Panc1 (cell line): Measurements from ENCODE around the gene DCHS2. TPM values are rescaled to one million over a fixed set of nuclear protein-coding genes. Genes with fewer than 3 reads are reported as not detected.
"Not testable (repeated sequence)": the region's sequence is repeated elsewhere in the genome, so short reads cannot be mapped to it uniquely, and the experiment has no call there.

Source experiments
- ATAC-seq: fragments of 200-7000 bp; cut with Tn5 transposase; 2 replicates; pipeline ENCODE4 v1.9.1; 2020; ENCODE audit warnings: mild to moderate bottlenecking, moderate library complexity
- BruUV-seq: library from RNA; stranded (reverse); fragments of 400-500 nt; replicated peaks from 2 replicates; lab custom pipeline; 2021; lab: Mats Ljungman, UMichigan
- CTCF ChIA-PET: fragments of 300-600 bp; sonication (Branson Sonifier 250); formaldehyde crosslinking; loops from one replicate; lab custom pipeline; 2022; ENCODE audit warnings: antibody characterized with exemption; lab: Charles Lee
- POLR2A ChIA-PET: fragments of 300-600 bp; sonication (Branson Sonifier 250); formaldehyde crosslinking; loops from one replicate; lab custom pipeline; 2022; ENCODE audit warnings: antibody characterized with exemption; lab: Charles Lee
- DNase-seq: peaks from one replicate; pipeline ENCODE4 v3.0.0-alpha.2; 2010; ENCODE audit warnings: low read depth, low spot score
- H3K27ac ChIP-seq: 2 replicates; pipeline ENCODE4 v1.5.1; 2011; ENCODE audit warnings: mild to moderate bottlenecking, low read length, inconsistent platforms
- H3K27me3 ChIP-seq: fragments of 200-500 bp; sonication (Bioruptor generic); 2 replicates; pipeline ENCODE4 v1.6.0; 2014; ENCODE audit warnings: low read length, inconsistent platforms; ENCODE audit not compliant: control insufficient read depth, insufficient read depth
- H3K36me3 ChIP-seq: fragments of 200-500 bp; sonication (Bioruptor generic); 2 replicates; pipeline ENCODE4 v1.5.1; 2014; ENCODE audit warnings: inconsistent platforms, mild to moderate bottlenecking, low read length, moderate library complexity; ENCODE audit not compliant: control insufficient read depth, insufficient read depth
- H3K4me1 ChIP-seq: 2 replicates; pipeline ENCODE4 v1.5.1; 2011; ENCODE audit warnings: inconsistent platforms, mild to moderate bottlenecking, low read length, moderate library complexity; ENCODE audit not compliant: control insufficient read depth, insufficient read depth
- H3K4me3 ChIP-seq, 2 experiments: 2 replicates each; pipeline ENCODE4 v1.5.1; 2011 to 2012; ENCODE audit warnings: low read depth in 2 of 2, low read length in 2 of 2, mild to moderate bottlenecking in 2 of 2, inconsistent platforms in 1 of 2, moderate library complexity in 1 of 2
- H3K9me3 ChIP-seq: fragments of 200-500 bp; sonication (Bioruptor generic); 2 replicates; pipeline ENCODE4 v1.5.1; 2014; ENCODE audit warnings: low read depth, mild to moderate bottlenecking, inconsistent platforms, low read length, moderate library complexity; ENCODE audit not compliant: control insufficient read depth, insufficient read depth
- POLR2AphosphoS5 ChIP-seq: IDR thresholded peaks from 2 replicates; pipeline ENCODE4 v1.6.1; 2012; ENCODE audit warnings: mild to moderate bottlenecking, low read depth, low read length, moderate library complexity
- SIN3A ChIP-seq: IDR thresholded peaks from 2 replicates; pipeline ENCODE4 v1.6.1; 2012; ENCODE audit warnings: low read depth, mild to moderate bottlenecking, low read length, moderate library complexity, borderline replicate concordance; ENCODE audit not compliant: insufficient read depth
- TCF7L2 ChIP-seq: IDR thresholded peaks from 2 replicates; pipeline ENCODE4 v1.6.1; 2011; ENCODE audit warnings: mild to moderate bottlenecking, low read depth, low read length, inconsistent platforms
- in situ Hi-C: cut with HindIII; loops from 2 replicates; pipeline ENCODE4 v1.10.0; 2016; ENCODE audit warnings: low sequenced_read_pairs, low pct_unique_long_range_greater_than_20kb
- intact Hi-C: fragments of 100-400 bp; cut with micrococcal nuclease; formaldehyde crosslinking; loops from one replicate; pipeline ENCODE4 v1.10.0; 2022; ENCODE audit not compliant: unreplicated experiment
- total RNA-seq: library from RNA; stranded (reverse); gene quantifications from one replicate; pipeline ENCODE4 v1.2.1, GENCODE V29; 2021; ENCODE audit not compliant: unreplicated experiment
- TF ChIP-seq, protein P1 (sequence below): fragments of 450-650 bp; IDR thresholded peaks from 2 replicates; pipeline ENCODE4 v1.5.1; 2017; ENCODE audit warnings: mild to moderate bottlenecking
- TF ChIP-seq, protein P2 (sequence below), 2 experiments: IDR thresholded peaks; 2 replicates each; pipeline ENCODE4 v1.6.1; 2011 to 2012; ENCODE audit warnings: low read depth in 2 of 2, control low read depth in 1 of 2, low read length in 1 of 2, mild to moderate bottlenecking in 1 of 2, moderate library complexity in 1 of 2; ENCODE audit not compliant: insufficient read depth in 1 of 2

Gene DCHS2
- total RNA-seq, 1 experiment from 2014 or later = not detected

DNA sequence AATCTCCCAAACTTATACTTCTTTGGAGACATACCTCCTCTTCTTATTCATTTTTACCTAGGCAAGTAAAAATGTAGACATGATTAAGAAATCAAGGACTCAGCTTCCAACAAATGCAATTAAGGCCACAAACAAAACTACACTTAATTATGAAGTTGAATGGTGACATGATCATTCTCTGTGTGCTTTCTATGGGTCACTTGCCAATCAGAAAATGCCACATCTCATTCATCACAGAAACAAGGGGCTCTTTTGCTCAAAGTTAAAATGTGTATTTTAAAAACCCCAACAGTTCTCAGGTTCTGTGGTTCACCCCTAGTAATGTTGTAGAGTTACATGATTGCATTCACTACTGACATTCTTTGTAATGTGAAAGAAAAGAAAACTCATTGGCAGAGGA lies 273.5 kb downstream of the DCHS2 start:
- TF ChIP-seq, protein P1, sequence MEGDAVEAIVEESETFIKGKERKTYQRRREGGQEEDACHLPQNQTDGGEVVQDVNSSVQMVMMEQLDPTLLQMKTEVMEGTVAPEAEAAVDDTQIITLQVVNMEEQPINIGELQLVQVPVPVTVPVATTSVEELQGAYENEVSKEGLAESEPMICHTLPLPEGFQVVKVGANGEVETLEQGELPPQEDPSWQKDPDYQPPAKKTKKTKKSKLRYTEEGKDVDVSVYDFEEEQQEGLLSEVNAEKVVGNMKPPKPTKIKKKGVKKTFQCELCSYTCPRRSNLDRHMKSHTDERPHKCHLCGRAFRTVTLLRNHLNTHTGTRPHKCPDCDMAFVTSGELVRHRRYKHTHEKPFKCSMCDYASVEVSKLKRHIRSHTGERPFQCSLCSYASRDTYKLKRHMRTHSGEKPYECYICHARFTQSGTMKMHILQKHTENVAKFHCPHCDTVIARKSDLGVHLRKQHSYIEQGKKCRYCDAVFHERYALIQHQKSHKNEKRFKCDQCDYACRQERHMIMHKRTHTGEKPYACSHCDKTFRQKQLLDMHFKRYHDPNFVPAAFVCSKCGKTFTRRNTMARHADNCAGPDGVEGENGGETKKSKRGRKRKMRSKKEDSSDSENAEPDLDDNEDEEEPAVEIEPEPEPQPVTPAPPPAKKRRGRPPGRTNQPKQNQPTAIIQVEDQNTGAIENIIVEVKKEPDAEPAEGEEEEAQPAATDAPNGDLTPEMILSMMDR = no peak
- TF ChIP-seq, protein P2, sequence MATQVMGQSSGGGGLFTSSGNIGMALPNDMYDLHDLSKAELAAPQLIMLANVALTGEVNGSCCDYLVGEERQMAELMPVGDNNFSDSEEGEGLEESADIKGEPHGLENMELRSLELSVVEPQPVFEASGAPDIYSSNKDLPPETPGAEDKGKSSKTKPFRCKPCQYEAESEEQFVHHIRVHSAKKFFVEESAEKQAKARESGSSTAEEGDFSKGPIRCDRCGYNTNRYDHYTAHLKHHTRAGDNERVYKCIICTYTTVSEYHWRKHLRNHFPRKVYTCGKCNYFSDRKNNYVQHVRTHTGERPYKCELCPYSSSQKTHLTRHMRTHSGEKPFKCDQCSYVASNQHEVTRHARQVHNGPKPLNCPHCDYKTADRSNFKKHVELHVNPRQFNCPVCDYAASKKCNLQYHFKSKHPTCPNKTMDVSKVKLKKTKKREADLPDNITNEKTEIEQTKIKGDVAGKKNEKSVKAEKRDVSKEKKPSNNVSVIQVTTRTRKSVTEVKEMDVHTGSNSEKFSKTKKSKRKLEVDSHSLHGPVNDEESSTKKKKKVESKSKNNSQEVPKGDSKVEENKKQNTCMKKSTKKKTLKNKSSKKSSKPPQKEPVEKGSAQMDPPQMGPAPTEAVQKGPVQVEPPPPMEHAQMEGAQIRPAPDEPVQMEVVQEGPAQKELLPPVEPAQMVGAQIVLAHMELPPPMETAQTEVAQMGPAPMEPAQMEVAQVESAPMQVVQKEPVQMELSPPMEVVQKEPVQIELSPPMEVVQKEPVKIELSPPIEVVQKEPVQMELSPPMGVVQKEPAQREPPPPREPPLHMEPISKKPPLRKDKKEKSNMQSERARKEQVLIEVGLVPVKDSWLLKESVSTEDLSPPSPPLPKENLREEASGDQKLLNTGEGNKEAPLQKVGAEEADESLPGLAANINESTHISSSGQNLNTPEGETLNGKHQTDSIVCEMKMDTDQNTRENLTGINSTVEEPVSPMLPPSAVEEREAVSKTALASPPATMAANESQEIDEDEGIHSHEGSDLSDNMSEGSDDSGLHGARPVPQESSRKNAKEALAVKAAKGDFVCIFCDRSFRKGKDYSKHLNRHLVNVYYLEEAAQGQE (IDR thresholded peaks at IDR 0.05; ENCODE audit: insufficient read depth in 1 of 2, low read depth in 2 of 2, low read length in 1 of 2) = no peak
- TF ChIP-seq TCF7L2 = no peak
- no peak for TF ChIP-seq SIN3A
- no peak for TF ChIP-seq POLR2AphosphoS5
- in situ Hi-C loops (no loop called here), intact Hi-C loops (no loop called here)
- no peak overlapping the region for H3K4me3 ChIP-seq
- H3K27me3 ChIP-seq = no peaks in the 10 kb centered on the region
- H3K9me3 ChIP-seq = 0 out of 2 replicates have a peak, but pooled peaks cover 4% of the 10 kb centered on the region
- ATAC-seq = no peak
- BruUV-seq = no TSS peak
- POLR2A ChIA-PET = no interaction called here
- CTCF ChIA-PET = no interaction called here
- H3K4me1 ChIP-seq = no peaks in the 10 kb centered on the region
- no peak for DNase-seq
- no peaks in the 10 kb centered on the region for H3K36me3 ChIP-seq
- no peak overlapping the region for H3K27ac ChIP-seq

DNA sequence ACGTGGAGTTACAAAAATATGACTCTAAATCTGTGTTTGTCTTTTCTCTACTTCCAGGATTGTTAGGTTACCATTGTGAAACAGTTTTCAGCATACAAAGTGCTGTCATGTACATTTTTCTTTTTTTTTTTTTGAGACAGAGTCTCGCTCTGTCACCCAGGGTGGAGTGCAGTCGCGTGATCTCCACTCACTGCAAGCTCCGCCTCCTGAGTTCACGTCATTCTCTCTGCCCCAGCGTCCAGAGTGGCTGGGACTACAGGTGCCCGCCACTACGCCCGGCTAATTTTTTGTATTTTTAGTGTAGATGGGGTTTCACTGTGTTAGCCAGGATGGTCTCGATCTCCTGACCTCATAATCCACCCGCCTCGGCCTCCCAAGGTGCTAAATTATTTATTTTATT lies 274.2 kb downstream of the DCHS2 start:
- H3K27ac ChIP-seq, intact Hi-C loops, CTCF ChIA-PET, H3K36me3 ChIP-seq, H3K9me3 ChIP-seq, BruUV-seq, POLR2A ChIA-PET, ATAC-seq, H3K4me3 ChIP-seq, in situ Hi-C loops, H3K4me1 ChIP-seq, H3K27me3 ChIP-seq, DNase-seq: not testable (repeated sequence)

DNA sequence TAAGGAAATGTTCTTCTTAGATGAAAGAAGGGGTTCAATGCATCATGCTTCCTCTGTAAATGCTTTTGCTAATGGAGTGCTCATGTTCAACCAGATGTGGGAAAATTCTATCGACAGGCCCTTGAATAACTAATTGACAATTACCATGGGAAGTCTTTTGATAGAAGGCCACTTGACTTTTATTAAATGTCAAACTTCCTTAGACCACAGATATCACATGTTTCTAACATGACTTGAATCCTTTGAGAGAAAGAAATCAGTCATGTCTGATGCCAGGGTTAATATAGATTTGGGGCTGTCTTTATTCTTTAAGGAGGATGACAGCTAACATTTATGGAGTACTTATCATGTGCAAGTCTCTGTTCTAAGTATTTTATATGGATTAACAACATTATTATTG lies 280.1 kb downstream of the DCHS2 start:
- BruUV-seq = no TSS peak
- CTCF ChIA-PET = no interaction called here
- TF ChIP-seq TCF7L2 = no peak
- no peak for TF ChIP-seq POLR2AphosphoS5
- no peak for TF ChIP-seq SIN3A
- TF ChIP-seq, protein P1 = no peak
- TF ChIP-seq, protein P2 (IDR thresholded peaks at IDR 0.05; ENCODE audit: insufficient read depth in 1 of 2, low read depth in 2 of 2, low read length in 1 of 2) = no peak
- ATAC-seq = no peak
- H3K4me3 ChIP-seq = no peak overlapping the region
- no peaks in the 10 kb centered on the region for H3K9me3 ChIP-seq
- DNase-seq = no peak
- H3K27me3 ChIP-seq = no peaks in the 10 kb centered on the region
- in situ Hi-C loops (no loop called here), intact Hi-C loops (no loop called here)
- H3K4me1 ChIP-seq = no peaks in the 10 kb centered on the region
- POLR2A ChIA-PET = no interaction called here
- no peak overlapping the region for H3K27ac ChIP-seq
- H3K36me3 ChIP-seq = no peaks in the 10 kb centered on the region
